ENCODE data around the gene FSTL5. TPM values are rescaled to one million over a fixed set of nuclear protein-coding genes. Genes with fewer than 3 reads are reported as not detected.

FSTL5 gene
- polyA plus RNA-seq, 4 donors: 2.9 to 3.8 (median 3.2) TPM

DNA sequence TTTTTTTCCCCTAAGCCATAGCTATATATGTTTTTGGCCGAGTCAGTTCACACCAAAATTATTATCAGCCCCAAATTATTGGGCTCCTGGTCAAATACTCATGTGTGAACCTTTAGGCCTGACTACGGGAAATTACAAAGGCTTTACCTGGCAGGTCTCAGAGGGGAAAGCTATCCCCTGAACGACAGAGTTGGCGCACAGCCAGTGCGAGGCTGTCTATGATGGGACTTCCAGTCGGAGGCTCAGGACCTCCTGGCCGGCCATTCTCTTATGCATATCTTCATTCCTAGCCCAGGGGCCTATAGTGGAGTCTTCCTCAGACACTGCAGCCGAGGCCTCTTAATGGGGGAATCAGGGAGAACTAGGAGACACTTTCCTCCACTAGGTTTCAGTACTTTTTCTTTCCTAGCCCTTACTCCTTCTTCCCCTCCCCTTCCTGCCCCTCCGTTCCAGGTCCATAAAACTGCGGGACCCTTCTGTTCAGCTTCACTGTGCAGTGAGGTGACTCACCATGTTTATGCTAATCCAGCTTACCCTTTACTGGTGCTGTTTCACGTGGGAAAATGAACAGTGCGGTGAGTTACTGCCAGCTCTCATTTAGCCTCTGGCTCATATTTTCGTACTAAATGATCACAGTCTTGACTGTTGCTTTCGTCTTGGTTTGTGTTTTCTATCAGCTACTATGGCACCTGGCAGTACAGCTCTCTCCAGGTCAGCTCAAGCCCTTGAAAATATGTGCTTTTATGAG, 533.9 kb downstream of the FSTL5 start:
- DNase-seq (ENCODE audit: low read depth in 4 of 4, low spot score in 3 of 4): no peak

DNA sequence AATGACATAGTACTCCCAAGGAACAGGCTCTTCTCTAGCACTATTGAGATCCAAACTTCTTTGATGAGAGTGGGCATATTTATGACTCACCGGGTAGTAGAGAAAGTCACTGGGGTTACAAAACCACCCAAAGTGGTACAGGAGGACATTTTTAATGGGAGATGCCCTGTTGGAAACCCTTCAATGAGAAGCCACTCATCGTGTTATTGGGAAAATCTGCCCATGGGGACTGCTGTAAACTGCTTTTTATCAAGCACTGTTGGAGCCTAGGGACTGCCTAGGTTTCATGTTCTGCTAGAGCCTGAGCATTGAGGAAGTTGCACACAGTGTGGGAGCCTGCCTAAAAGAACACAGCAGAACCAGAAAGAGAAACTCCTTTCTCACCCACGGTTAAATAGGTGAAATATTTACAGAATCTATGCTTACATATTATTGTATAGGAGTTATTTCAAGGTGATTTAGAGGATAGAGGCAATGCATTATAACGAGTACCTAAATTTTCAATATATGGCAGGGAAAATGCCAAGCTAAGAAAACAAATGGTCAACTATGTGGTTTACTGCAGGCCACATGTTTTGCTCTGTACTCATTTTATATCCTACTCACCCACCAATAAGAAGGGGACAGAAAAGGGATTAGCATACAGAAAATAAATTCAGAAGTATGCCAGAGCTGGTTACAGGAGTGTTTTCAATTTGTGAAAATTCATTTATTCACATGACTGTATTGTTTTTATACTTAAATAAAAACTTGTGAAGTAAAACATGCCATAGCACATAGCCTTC, 559.1 kb downstream of the FSTL5 start:
- no peak for DNase-seq (ENCODE audit: low read depth in 4 of 4, low spot score in 3 of 4)

DNA sequence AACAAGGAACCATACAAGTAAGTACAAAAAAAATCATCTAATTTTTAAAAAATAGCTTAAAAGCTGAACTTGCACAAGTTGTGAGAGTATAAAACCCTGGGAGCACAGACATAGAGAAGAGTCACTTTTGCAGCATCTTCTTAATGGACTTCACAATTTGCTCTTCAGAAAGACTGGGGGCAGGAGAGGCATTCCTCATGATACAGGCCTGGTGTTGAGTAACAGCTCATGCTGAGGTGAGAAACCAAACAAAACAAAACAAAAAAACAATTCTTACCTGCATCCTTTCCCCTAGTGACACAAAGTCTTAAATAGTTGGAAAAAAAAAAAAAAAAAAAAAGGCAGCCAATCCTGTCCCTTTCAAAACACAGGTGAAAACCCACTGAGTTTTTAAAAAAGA, 562.8 kb downstream of the FSTL5 start:
- DNase-seq (ENCODE audit: low read depth in 4 of 4, low spot score in 3 of 4): no peak

DNA sequence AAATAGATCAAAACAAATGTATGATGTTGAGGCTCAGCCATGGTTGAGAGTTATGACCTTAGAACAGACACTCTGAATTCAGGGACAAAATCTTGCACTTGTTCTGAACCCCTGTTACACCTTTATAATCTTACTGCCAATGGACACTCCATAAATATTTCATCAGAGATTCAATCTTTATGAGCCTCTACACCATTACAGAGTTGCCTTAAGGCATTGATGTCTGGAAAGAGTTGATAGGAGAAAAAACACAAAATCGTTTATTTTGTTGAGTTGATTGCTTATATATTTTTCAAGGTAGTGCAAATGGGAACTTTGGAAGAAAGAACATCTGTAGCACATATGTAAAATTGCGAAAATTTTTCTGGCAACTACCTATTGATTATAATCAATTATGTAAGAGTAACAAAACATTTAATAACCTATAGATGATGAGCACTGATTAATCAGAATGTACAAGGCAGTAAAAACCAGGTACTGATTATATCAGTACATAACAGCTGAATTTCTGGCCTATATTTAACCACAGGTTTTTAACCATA, 568.5 kb downstream of the FSTL5 start:
- no peak for DNase-seq (ENCODE audit: low read depth in 4 of 4, low spot score in 3 of 4)

DNA sequence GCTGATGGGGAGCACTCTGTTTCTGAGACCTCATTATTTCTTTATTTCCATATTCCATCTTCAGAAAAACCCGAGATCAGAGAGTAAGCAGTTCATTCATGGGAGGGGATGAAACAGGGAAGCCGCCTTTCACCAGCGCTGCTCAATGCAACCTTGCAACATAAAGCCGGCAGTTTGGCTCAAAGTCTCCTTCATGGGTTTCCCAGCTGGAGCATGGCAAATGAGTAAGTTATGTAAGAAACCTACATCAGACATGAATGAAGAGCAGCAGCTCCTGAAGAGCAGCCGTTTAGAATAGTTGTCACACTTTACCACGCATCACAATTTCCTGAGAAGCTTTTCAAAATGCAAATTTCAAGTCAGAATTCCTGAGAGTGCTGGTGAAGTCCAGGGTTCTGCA, 578.8 kb downstream of the FSTL5 start:
- no peak for DNase-seq (ENCODE audit: low read depth in 4 of 4, low spot score in 3 of 4)

DNA sequence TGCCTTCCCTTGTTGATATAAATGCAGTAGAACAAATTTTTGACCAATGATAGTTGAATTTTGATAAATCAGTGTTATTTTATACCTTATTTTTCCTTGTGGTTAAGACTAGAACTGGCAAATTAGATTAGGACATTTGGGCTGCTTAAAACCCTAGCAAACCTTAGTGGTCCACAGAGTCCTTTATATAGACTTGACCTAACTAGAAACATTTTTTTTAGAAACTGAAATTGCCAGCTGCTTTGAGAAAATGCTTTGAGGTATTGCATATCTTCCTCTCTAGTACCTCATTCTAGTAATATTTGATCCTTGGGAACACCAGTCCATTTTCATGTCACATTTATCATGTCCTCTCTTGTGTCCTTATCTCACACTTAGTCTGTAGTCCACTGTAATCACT, 580.3 kb downstream of the FSTL5 start:
- DNase-seq (ENCODE audit: low read depth in 4 of 4, low spot score in 3 of 4): no peak

DNA sequence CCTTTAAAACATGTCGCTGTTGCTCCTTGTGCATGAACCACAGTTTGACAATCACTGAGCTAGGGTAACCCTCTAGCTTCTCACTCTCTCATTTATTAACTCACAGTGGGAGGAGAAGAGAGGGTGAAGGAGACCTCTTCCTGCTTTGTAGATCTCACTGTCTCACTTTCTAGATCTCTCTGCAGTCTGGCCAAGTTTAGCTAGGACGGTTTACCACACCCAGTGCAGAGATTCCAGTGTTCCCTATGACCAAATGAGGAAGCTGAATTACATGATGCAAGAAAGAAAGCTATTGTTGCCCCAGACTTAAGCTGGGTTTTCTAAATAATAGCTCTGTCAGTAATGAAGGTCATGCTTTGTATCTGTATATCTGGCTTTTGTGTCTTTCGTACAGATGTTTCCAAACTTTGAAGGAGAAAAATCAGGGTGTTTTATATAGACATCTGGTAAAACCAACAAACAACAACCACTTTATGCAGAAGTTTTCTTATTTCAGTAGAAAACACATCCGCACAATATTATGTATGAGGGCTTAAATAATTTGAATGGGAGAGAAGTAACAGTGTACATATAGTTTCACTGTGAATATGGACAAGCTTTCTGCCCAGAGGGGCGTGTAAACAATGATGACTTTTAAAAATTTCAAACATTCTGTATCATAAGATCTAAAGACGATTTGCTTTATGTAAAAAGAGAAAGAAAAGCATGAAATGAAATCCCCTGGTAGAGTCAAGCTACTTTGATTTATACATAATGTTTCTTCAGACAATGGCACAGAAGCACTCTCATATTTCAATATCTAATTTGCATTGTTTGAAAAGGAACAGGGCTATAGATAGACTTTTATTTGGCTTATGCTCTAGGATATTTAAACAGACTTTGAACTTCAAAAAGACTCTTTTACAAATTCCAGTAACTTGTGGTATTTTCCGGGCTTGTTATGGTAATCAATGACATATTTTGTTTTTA, 582.3 kb downstream of the FSTL5 start:
- DNase-seq (ENCODE audit: low read depth in 4 of 4, low spot score in 3 of 4): no peak

DNA sequence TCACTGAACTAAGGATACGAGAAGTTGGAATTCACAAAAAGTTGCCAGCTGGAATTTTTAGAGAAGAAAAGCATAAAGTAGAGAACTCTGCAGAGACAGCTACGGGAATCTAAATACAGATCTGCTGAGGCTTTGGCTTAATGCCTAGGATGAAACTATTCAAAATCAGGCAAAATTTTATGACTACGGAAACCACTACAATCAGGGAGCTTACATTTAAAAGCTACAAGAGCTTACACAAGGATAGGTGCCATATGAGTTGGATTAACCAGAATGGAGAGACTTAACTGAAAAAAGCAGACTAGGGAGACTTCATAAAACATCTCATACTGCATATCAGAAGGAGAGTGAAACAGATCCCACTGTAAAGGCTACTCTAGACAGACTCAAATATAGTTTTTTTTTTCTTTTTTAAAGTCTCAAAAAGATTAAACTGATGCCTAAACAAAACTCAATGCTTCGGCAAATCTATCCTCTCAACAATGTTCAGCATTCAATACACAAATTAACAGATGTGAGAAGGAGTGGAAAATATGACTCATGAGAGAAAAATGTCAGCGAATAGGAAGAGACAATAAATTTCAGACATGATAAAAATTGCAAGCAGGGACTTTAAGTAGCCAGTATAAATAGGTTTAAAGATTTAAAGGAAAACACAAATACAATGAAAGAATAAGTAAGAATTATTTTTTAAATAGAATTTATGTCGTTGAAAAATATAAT, 586.1 kb downstream of the FSTL5 start:
- DNase-seq (ENCODE audit: low read depth in 4 of 4, low spot score in 3 of 4): no peak

DNA sequence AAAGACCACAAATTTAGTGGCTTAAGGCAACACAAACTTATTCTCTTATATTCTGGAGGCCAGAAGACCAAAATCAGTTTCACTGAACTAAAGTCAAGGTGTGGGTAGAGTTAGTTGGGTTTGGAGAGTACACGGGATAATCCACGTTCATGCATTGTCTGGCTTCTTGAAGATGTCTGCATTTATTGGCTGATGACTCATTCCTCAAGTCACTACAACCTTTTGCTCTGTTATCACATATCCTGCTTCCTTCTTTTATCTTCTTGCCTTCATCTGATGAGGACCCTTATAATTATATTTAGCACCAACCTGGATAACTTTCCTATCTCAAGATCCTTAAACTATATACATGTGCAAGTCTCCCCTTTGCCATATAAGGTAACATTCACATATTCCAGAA, 590.0 kb downstream of the FSTL5 start:
- no peak for DNase-seq (ENCODE audit: low read depth in 4 of 4, low spot score in 3 of 4)

DNA sequence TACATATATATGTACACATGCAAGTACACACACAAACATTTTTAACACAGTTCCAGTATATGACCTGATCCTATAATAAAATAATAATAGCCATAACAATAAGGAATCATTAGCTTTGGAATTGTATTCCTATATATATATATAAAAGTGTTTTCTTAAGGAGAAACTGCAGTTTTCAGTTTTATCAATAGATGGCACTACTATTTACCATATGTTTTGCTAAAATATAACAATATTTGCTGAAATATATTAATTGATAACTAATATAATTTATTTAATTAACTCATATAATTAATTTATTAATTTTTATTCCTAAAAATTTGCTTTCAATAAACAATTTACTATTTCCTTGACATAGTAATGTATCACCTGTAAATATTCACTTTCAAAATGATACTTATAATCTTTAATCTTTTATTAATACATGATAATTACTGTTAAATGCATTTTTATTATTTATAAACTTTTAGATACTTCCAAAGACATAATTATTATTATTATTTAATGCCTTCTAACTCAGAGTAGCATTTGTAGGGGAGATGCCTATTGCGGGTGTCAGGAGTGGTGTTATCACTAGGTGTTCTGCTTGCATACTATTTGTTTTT, 599.5 kb downstream of the FSTL5 start:
- no peak for DNase-seq (ENCODE audit: low read depth in 4 of 4, low spot score in 3 of 4)

DNA sequence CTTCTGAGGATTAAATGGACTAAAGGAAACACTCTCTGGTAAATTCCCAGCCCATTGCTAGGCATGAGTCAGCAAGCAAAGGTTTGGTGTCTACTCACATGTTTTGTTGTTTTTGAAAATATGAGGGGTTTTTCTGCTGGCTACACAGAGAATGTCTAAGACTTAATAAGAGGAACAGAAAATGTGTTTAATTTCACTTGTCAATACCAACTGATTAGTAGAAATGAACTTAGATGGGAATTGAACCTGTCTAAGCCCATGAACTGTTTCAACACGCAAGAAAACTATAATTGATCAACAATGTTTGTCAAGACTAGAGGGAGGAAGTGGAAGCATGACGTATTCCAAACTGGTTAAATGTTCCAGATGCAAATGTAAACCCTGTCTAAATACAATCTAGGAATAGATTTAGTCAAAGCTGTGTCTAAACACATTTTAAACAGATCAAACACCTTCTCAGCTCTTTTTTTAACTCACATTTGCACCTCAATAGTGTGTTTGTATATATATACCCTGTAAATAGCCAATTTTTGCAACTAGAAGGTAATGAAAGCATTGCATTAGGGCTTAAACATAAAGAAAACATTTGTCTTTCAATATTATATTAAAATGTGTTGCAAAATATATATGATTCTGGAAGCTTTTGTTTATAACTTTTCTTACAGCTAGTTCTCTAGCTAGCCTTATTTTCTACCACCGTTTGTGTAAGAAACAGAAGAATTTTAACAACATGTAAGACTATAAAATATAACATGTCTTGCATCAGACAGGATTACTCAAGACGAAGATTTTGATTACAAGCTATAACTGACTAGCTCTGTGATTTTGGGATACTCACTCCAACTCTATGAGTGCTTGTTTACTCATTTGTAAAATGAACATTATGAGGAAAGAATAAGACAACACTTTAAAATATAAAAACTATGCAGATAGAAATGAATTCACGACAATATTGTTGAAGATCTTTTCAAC, 607.8 kb downstream of the FSTL5 start:
- no peak for DNase-seq (ENCODE audit: low read depth in 4 of 4, low spot score in 3 of 4)

DNA sequence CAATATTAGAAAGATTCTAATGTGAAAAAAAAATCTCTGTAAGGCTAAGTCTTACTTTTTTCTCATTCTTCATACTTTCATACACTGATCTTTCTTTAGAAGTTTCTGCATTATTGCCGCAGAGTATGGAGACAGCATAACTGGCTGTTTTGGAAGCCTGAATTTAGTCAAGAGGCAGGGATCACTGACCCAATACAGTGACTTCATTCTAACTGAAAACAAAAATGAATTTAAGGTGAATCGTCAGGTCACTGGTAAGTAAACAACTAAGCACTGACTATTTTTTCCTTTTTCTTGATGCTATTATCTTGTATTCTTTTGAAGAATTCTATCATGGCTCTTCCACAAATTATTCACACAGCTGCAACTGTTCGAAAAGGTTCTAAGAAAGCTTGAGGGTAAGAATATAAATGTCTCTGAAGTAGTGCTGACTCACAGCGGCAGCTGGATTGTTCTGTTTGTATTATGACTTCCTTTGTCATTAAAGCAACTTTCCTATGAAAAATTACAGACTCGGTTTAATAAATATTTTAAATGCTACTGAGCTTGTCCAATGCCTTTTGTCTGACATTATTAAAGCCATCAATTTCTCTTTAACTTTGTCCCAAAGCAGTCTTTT, 609.3 kb downstream of the FSTL5 start:
- no peak for DNase-seq (ENCODE audit: low read depth in 4 of 4, low spot score in 3 of 4)

DNA sequence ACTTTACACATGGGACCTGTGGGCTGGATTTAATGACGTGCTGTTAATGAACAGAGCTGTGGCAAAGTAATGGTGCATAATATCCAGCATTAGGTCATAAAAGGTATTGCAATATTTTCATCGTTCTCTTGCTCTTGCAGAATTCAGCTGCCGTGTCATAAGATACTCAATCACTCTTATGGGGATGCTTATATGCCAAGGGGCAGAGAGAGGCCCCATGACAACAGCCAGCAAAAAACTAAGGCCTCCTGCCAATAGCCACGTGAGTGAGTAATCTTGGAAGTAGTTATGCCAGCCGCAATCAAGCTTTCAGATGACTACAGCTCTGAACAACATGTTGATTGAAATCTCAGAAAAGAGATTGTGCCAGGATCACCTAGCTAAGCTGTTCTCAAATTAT, 616.9 kb downstream of the FSTL5 start:
- DNase-seq (ENCODE audit: low read depth in 4 of 4, low spot score in 3 of 4): no peak

DNA sequence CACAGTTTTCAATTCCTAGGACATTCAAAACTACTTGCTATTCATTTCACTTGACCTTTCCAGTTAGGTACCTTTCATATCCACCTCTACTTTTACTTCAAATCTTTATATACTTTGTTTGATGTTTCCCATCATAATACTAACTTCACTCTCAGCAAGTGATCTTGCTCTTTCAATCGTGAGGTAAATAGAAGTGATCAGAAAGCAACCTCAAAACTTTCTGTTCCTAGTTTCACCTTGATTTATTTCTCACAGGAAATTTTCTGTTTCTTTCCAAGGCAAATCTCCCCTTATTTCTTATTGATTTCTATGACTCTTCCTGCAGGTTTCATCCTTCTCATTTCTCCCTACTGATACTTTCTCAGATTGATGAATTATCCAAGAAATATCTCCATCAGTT, 623.5 kb downstream of the FSTL5 start:
- DNase-seq (ENCODE audit: low read depth in 4 of 4, low spot score in 3 of 4): no peak

DNA sequence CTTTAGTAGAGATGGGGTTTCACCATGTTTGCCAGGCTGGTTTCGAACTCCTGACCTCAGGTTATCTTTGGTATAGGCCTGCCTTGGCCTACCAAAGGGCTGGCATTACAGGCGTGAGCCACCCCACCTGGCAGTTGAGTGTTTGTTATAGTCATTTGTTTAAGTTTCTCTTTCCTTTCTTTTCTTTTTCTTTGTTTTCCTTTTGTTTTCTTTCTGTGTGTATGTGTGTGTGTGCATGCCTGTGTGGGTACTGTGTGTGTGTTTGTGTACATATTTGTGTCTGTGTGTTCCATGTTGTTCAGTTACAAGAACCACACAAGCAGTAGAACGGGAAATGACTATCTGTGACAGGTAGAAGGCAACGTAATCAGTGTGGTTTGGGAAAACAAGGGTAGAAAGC, 624.9 kb downstream of the FSTL5 start:
- no peak for DNase-seq (ENCODE audit: low read depth in 4 of 4, low spot score in 3 of 4)

DNA sequence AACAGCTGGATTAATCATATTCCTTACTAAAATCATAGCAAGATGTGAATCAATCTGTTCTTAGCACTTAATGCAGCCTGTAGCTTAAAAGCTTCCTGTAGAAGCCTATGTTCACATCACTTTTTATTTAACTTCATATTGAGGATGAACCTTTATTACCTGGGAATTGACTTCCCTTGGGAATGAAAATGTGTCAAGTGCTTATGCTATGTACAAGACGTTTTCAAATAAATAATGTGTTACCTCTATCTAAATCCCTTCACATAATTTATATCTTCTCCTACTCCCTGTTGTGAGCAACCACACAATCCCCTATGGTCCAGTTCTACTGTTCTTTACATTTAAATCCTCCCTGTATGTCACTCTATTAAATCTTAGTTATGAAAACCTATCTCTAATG, 633.1 kb downstream of the FSTL5 start:
- DNase-seq (ENCODE audit: low read depth in 4 of 4, low spot score in 3 of 4): no peak

DNA sequence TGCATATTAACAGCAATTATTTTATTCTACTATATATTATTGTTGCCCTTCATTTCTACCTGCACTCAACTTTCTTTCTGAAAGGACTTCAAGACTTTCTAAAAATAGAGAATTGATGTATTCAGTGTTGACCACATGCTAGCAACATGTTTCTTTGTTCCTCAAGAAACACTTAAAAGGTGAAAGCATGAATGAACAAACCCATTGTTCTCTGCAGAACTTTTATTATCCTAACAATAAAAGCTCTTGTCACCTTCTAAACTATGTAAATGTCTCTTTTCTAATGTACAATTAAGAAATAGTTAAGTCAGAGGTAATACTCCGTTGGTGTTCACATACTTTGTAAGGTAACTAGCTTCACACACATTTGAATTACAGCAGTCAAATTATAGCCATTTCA, 638.7 kb downstream of the FSTL5 start:
- no peak for DNase-seq (ENCODE audit: low read depth in 4 of 4, low spot score in 3 of 4)

DNA sequence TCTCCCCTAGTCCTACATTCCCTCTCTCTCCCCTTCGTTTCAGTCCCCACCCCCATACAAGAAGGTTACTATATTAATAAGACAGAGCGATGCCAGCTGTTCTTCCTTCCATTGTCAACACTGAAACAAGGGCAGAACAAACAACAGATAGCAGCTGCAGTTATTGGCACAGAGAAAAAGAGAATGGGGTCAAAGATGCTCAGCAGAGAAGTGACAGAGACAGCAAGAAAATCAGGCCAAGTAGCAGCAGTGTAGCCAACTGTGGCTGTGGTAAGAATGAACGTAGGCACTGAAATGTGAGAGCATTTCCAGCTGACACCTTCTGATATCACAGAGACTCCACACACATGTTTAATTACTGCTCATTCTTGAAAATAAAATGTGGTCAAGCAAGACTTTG, 641.8 kb downstream of the FSTL5 start:
- DNase-seq (ENCODE audit: low read depth in 4 of 4, low spot score in 3 of 4): no peak
